ENCODE data around the gene XYLT1.
"Not testable (repeated sequence)": the region's sequence is repeated elsewhere in the genome, so short reads cannot be mapped to it uniquely, and the experiment has no call there.

XYLT1 gene

GRCh38 chr16:17356243-17356933, 114.4 kb downstream of the XYLT1 start:
- no peak for DNase-seq (ENCODE audit: low read depth in 2 of 2)

- DNase-seq (ENCODE audit: low read depth in 2 of 2), result no peak
Observed at GRCh38 chr16:17354685-17355084, 116.1 kb downstream of the XYLT1 start.

DNA sequence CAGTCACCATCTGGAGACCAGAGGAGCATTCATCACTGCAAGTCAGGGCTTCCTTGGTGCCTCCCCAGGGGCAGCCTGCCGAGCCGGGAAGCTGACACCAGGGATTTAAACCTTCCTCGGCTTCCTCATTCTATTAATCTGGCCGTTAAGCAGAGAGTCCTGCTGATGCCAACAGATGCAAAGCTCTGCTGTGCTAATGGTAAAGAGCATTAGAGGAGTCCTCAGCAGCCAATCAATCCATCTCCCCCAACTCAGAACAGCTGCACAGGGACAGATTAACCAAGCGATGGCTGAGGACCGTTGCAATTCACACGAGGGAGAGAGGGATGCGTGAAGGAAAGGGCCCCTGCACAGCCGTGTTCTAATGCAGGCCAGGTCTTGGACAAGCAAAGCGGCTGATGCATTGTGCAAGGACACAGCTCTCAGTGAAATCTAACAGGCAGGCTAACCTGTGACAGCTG, 116.6 kb downstream of the XYLT1 start:
- DNase-seq (ENCODE audit: low read depth in 2 of 2), result no peak

GRCh38 chr16:17353561-17353960, 117.2 kb downstream of the XYLT1 start:
- no peak for DNase-seq (ENCODE audit: low read depth in 2 of 2)

- DNase-seq (ENCODE audit: low read depth in 2 of 2), result no peak
Observed at GRCh38 chr16:17351441-17352035, 119.2 kb downstream of the XYLT1 start.

DNA sequence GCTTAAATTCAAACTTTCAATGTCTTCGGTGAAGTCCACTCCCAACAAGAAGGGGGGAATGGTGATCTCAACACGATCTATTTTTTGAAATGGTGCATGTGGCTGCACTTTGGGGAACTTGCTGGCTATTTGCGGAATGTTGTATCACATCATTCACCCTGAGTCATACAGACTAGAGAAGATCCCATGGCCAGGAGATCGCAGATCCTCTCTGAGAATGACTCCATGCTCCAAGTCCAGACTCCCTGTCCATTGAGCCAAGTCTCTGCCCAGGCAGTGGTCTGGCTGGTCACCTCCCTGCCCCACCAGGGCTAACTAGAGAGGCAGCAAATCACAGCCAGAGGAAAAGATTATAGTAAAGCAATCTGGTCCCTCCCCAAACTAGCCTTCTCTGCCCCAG, 120.6 kb downstream of the XYLT1 start:
- no peak for DNase-seq (ENCODE audit: low read depth in 2 of 2)

DNA sequence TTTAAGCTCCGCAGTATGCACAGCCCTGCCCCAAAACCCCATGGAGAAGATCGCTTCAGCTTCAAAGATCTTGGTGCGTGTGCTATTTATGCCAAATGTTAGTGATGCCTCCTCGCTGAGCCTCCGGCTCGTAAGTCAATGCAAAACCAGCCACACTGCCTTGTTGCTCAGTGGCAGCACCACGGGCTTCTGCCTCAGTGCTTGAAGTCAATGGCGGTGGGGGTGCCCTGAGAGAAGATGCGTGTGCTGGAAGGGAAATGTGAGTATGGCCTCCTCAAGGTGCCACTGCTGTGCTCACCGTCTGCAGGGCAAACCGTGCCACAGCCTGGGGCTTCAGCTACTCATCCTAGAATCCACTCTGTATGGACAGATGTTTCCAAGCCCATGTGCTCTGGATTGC, 121.9 kb downstream of the XYLT1 start:
- DNase-seq (ENCODE audit: low read depth in 2 of 2), result no peak

DNA sequence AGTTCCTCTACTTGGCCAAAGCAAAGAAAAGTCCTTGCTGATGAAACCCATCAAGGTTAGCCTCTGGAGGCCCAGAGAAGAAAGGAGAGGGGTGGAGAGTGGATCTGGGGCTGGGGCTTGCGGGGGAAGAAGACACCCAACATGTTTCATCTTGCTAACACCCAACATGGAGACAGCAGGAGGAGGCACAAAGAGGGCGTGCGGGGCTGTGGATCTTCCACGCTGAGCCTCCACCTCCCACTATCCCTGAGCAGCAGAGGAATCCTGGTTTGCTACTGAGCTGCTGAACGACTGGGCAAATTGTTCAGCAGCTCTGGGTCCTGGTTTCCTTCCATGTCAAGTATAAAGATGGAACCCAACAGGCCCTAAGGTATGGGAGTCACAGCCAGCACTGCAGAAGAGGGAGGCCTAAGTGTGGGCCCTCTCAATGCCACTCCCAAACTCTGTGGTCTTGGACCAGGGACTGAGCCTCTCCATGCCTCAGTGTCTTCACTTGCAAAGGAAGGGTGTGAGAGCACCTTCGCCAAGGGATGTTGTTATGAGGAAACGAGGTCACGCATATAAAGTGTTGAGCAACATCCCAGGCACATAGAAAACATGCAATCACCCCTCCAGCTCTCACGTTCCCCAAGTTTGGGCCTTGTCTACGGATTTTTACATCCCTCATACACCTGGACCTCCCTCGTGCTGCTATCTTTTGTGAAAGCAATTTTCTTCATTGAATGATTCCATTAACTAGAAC, 122.5 kb downstream of the XYLT1 start:
- DNase-seq (ENCODE audit: low read depth in 2 of 2), result no peak

- no peak for DNase-seq (ENCODE audit: low read depth in 2 of 2)
Observed at GRCh38 chr16:17347624-17348023, 123.1 kb downstream of the XYLT1 start.

DNA sequence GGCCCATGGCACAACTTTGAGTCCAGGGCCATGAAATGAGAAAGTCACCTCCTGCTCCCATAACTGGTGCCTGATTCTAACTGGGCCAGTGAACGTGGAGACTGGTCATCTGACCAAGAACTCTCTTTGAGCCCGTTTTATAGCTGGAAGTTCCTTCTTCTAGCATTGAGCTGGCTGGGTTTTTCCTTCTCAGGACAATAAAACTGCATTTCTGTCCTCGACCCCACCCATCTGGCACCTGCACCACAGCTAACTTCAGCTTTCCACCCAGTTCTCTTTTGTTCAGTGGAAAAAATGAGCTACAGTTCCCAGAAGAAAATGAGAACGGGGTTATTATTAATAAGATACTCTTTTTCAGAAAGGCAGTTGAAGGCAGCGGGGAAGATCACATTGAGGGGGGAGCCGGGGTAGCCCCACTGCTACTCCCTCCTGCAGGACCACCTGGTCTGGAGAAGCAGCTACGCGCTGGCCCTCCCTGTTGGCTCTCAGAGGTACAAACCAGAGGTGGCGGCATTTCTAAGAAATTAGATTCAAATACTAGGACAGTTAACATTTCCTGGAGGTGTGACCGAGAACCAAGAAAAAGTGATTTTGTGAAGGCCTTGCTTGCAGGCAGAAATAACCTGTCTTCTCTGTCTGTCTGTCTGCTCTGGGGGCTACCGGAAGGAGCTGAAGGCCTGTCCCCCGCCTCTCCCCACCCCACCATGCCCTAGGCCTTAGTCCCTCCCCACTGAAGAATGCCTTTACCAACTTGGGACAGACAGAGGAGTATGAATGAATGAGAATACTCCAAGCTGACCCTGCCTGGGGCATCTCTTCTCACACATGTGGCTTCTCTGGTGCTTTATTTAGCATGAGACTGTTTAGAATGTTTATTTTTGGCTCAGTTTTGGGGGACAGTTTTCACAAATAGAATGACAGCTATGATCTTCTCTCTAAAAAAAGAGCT, 123.9 kb downstream of the XYLT1 start:
- DNase-seq (ENCODE audit: low read depth in 2 of 2), result no peak

DNA sequence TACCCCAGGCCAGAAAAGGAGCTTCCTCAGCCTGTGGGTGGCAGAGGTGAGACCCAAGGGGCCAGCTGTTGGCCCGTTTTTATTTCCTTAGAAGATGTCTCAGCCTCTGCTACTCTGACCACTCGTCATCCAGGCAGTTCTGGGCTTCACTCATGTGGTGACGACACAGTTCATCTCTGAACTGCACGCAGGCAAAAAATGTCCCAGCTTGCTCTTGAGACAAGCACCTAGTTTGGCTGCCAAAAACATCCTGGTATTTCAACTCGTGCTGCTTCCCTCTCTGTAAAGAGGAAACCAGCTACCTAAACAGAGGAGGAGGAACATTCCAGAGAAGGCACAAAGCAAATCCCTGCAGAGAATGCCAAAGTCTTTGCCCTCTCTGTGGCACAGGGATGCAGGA, 125.7 kb downstream of the XYLT1 start:
- DNase-seq (ENCODE audit: low read depth in 2 of 2), result no peak

DNA sequence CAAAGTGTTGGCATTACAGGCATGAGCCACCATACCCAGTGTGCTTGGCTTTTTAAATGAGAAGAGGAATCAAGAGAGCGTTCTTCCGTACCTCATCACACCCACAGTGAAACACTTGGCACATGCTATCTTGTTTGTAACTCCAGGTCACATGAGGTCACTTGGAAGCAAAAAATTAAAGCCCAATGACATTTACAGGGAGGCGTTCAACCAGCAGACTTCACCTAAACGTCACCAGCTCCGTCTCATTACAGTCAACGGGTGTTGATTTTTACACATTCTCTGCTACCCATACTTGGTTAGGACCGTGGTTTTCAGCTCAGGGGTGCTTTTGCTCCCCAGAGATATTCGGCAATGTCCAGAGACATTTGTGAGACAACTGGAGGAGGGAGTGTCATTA, 127.0 kb downstream of the XYLT1 start:
- no peak for DNase-seq (ENCODE audit: low read depth in 2 of 2)

DNA sequence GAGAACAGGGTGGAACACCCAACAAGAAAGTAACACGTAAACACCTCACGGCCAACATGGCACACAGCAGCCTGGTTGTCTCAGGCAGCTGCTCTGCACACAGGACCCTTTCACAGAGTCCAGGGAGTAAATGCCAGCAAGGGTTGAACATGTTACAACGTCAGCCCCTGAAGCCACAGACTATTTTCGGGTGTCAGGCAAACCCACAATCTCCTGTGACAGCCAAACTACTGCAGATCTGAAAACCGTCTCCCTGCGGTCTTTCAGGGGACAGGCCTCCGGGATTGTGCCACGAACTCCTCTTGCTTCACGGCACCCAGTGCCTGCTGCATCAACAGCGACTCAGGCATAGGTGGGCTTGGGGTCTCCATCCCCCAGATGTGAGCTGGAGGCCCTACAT, 127.7 kb downstream of the XYLT1 start:
- no peak for DNase-seq (ENCODE audit: low read depth in 2 of 2)

GRCh38 chr16:17342031-17342430, 128.7 kb downstream of the XYLT1 start:
- no peak for DNase-seq (ENCODE audit: low read depth in 2 of 2)

DNA sequence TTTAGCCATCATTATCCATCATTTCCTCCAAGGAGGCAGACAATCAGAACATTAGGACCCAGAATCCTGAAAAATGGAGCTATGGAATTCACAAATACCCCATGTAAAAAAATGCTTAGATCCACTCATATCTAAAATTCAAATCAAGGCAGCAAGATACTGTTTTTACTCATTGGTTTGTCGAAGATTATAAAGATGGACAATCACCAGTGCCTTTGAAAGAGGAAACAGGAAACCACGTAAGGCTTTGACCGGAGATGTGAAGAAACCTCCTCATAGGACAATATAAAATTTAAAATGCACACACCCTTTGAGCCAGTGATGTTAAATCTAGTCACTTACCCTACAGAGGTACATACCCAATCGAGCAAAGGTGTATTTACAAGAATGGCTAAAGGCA, 130.0 kb downstream of the XYLT1 start:
- no peak for DNase-seq (ENCODE audit: low read depth in 2 of 2)

DNA sequence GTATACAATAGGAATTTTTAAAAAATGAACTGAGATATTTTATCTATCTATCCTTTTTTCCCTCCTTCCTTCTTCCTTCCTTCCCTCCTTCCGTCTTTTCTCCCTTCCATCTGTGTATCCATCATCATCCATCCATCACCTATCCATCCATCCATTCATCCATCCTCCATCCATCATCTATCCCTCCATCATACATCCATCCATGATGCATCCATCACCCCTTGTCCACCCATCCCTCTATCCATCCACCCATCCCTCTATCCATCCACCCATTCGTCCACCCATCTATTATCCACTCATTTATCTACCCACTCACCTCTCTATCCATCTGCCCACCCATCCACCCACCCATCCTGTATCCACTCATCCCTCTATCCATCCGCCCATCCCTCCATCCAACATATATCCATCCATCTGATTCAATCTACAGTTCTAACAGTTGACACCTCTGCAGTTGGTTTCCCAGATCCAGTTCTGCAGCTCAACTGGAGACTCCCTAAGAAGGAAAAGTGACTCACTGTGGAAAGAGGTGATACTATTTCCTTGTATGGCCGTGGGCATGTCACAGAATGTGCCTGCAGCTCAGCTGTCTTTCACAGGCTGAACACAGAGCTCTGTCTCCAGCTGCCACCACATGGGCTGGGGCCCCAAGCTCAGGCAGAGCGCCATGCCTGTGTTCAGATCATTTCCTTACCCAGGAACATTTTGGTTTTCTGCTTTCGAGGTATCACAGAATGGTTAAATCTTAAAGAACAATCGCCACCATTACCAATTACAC, 130.8 kb downstream of the XYLT1 start:
- no peak for DNase-seq (ENCODE audit: low read depth in 2 of 2)

- DNase-seq (ENCODE audit: low read depth in 2 of 2), result no peak
Observed at GRCh38 chr16:17338244-17338643, 132.5 kb downstream of the XYLT1 start.

DNA sequence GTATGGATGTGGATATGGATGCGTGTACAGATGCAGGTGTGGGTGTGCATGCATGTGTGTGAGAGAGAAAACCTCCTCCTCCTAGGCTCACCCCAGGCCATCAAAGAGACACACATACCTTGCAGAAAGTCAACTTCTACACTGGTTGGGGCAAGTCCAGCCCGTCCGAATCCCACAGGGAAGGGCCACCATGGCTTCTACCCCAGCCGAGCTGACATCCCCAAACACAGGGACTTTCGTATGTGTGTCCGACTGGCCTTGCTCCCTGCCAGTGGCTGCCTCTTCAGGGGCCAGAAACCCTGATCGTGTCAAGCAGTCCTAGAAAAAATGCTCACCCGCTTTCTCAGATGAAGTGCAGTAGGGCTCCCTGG, 134.2 kb downstream of the XYLT1 start:
- DNase-seq (ENCODE audit: low read depth in 2 of 2), result no peak

- DNase-seq (ENCODE audit: low read depth in 2 of 2), result no peak
Observed at GRCh38 chr16:17335826-17336529, 134.8 kb downstream of the XYLT1 start.

DNA sequence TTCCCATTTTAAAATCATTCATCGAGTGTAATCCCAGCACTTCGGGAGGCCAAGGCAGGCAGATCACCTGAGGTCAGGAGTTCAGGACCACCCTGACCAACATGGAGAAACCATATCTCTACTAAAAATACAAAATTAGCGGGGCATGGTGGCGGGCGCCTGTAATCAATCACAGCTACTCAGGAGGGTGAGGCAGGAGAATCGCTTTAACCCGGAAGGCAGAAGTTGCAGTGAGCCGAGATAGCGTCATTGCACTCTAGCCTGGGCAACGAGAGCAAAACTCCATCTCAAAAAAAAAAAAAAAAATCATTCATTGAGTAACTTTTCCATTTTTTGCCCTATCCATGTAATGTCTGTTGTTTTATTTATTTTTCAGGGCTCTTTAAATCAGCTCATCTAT, 135.4 kb downstream of the XYLT1 start:
- not testable (repeated sequence) for DNase-seq (ENCODE audit: low read depth in 2 of 2)

GRCh38 chr16:17334096-17334495, 136.7 kb downstream of the XYLT1 start:
- DNase-seq (ENCODE audit: low read depth in 2 of 2), result no peak

All from stimulated activated CD4-positive, alpha-beta T cell treated with anti-CD3 and anti-CD28 coated beads, Interleukin-4, amount 100 ng/mL, for 48 hours (primary cell).